Gastrocnemius medialis (tissue), 4 donors: Measurements from ENCODE around the gene MRPL23.

ENCODE experiments used
- CTCF ChIP-seq, 5 experiments: fragments of 450-650 bp in 3 of 5; fragments of 200-600 bp in 2 of 5; sonication (generic) in 2 of 5; IDR thresholded peaks in 4 of 5; conservative IDR thresholded peaks in 1 of 5; 1 replicate in 4 of 5; 2 replicates in 1 of 5; pipeline ENCODE4 v1.5.1; 2016 to 2019; ENCODE audit warnings: antibody characterized with exemption in 5 of 5, mild to moderate bottlenecking in 3 of 5, moderate library complexity in 3 of 5
- POLR2A ChIP-seq, 2 donors: fragments of 450-650 bp; IDR thresholded peaks; one replicate each; pipeline ENCODE4 v1.6.1; 2017; ENCODE audit warnings: antibody characterized with exemption in 2 of 2, mild to moderate bottlenecking in 2 of 2, moderate library complexity in 2 of 2

DNA sequence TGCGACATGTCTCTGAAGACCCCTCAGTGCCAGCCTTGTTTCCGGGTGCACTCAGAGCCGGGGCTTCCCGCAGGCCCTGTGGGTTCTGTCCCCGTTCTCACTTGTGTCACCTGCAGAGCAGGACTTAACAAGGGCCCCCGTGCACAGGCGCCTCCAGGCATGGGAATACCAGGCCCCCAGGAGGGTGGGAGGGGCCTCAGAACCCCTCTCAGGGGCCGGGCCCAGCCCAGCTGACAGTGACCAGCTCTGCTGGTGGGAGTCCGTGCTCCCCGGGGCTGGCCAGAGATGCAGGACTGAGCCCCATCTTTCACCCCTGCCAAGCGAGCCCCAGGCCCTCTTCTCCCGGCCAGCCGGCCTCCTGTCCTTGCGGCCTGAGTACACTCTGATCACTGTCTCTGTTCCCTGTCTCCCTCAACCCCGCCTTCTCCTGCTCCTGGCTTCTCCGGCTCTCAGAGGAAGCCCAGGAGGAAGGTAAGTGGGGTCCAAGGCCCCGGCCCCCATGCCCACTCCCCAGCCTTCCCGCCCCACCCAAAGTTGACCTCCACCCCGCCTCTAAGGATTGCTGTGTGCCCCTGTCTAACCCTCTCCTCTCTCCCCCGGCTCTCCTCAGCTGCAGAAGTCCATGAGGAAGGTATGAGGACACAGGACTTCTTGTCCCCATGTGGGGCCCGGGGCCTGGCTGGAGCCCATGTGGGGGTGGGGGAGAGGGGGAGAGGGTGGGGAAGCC lies 22.3 kb upstream of the MRPL23 start:
- TF ChIP-seq CTCF (IDR thresholded peaks at IDR 0.05 in 4 of 5, conservative IDR thresholded peaks at IDR 0.05 in 1 of 5): no peak
- TF ChIP-seq POLR2A (IDR thresholded peaks at IDR 0.05): no peak
